DMS79 treated with DMSO at 0.1 percent for 48 hours (cell line): ENCODE results near the gene ROBO4.

ENCODE experiments used
- DNase-seq: peaks from one replicate; lab custom pipeline; 2025; lab: John Stamatoyannopoulos, UW

ROBO4 gene

DNA sequence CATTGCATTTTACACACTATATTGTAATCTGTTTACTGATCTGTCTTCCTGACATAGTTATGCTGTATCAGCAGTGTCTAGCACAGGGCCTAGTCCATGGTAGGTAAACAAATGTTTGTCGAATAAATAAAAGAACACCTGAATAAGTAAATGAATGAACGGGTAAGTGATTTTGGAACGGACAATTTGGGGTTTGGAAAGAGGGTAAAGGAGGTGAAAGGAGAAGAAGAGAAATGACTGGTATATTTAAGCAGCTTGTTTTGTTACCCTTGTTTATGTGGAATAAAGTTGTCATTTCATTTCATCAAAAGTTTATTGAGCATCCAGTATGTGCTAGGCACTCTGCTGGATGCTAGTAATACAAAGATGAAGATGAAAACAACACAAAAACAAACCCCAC, 21.3 kb upstream of the ROBO4 start, which contains the start of gene HEPN1:
Gene HEPN1 (plus strand): TSS at position 301 of the 400 bp plus-strand sequence.
- DNase-seq: no peak

DNA sequence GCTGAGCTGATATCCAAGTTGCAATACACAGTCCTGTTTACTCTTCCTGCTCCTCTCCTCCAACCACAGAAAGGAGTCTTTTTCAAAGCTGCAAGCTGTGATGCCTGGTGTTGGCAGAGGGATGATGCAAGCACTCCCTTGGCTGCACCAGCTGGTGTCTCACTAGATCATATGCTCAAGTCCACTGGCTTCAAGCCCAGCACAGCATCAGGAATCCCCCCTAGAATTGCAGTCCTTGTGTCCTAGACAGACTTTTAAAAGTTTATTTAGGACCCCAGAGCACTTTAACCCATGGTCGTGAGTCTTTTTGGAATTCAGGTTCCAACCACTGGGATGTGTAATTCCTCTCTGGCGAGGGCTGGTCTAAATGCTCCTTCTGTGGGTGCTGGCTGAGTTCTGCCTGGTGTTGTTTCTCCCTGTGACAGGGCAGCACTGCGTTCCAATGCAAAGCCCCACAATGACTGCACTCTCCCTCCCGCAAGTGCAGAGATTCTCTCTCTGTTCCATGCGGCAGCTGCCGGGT, 19.5 kb upstream of the ROBO4 start:
- no peak for DNase-seq

GRCh38 chr11:124916370-124916710, 18.7 kb upstream of the ROBO4 start:
- no peak for DNase-seq

DNA sequence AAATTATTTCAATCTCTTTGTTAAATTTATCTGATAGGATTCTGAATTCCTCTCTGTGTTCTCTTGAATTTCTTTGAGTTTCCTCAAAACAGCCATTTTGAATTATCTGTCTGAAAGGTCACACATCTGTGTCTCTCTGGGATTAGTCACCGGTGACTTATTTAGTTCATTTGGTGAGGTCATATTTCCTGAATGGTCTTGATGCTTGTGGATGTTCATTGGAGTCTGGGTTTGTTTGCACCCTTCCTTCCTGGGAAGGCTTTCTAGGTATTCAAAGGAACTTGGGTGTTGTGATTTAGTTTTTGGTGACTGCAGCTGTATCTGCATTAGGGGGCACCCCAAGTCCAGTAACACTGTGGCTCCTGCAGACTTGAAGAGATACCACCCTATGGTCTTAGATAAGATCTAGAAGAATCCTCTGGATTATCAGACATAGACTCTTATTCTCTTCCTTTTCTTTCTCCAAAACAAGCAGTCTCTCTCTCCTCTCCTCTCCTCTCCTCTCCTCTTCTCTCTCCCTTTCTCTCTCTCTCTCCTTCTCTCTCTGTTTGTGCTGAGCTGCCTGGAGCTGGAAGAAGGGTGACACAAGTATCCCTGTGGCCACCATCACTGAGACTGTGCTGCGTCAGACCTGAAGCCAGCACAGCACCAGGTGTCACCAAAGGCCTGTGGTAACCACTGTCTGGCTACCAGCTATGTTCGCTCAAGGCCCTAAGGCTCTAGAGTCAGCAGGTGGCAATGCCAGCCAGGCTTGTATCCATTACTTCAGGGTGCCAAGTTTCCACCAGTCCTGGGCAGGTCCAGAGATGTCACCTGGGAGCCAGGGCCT, 18.1 kb upstream of the ROBO4 start:
- no peak for DNase-seq

GRCh38 chr11:124902616-124903015, 5.0 kb upstream of the ROBO4 start:
- DNase-seq: no peak

DNA sequence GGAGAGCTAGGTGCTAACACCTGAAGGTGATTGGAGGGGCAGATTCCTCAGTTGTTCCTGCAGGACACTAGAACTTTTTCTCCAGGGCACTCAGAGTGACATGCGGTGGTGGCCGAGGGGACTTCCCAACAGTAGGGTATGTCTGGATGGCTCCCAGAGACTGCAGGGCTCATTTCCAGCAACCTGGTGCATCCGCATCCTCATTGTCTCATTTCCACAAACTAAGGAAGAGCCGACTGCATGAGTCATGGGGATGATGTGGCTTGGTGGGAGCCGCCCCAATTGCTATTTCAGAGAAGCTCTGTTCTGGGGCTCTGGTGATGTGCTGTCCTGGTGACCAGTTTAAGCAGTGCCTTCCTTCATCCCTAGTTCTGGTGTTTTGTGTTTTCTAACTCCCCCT, 2.8 kb upstream of the ROBO4 start:
- no peak for DNase-seq

DNA sequence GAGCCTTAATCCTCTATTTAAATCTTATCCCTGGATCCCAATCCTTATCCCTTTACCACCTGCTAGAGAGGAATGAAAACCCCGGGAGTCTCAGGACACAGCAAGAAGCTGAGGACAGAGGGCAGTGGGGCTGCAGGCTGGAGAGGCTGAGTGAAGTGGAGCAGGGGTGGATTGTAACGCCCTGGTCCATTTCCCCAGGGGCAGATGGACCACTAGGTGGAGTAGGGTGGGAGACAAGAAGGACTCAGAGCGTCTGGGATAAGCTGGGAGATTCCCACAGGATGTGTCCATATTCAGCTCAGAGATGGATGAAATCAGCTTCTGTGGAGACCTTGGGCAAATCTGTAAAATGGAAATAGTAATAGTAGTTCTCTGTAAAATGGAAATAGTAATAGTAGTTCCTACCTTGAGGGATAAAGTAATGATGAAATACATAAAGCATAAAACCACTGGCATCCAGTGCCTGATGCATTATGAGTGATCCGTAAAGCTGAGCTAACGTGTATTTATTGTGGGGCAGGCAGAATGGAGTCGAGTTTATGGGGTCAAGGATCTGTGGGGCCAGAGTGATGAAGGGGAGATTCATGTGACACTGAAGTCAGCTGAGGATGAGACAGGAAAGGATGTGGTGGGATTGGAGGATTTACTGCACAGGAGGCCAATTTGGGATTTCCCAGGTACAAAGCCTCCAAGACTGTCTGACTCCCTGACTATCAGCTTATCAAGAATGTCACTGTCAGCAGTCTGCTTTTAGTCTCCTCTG, 1.9 kb upstream of the ROBO4 start:
- DNase-seq: no peak

- no peak for DNase-seq
Observed at GRCh38 chr11:124898711-124899110, 1.0 kb upstream of the ROBO4 start.

DNA sequence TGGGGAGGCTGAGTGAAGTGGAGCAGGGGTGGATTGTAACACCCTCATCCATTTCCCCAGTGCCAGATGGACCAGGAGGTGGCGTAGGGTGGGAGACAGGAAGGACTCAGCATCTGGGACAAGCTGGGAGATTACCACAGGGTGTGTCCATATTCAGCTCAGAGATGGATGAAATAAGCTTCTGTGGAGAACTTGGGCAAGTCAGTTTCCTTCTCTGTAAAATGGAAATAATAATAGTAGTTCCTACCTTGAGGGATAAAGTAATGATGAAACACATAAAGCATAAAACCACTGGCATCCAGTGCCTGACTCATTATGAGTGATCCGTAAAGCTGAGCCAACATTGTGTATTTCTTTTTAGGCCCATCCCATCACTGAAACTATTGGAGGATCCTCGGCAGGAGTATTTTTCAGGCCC, 607 bp upstream of the ROBO4 start:
- DNase-seq: no peak

DNA sequence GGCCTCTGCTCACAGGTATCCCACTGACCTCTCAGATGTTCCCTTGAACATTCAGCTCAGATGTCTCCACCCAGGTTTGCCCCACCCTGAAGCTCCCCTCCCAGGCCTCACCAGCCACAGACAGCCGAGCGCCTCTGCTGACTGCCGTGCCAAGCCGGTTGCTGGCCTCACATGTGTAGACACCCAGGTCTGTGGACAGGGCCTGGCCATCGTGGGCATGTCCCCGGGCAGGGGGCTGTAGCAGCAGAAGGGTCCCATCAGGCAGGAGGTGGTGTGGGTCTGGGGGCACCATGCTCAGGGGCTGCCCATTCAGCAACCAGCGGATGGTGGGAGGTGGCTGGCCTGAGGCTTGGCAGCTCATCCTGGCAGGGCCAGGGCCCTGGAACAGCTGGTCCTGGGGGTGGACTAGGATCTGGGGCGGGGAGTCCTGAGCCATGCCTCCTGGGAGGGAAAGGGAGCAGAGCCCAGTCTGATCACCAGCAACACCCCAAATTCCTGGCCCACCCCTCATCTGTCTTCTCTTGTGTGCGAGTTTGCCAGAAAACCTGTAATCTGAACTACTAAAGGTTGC, 759 bp downstream of the ROBO4 start:
- DNase-seq: no peak

DNA sequence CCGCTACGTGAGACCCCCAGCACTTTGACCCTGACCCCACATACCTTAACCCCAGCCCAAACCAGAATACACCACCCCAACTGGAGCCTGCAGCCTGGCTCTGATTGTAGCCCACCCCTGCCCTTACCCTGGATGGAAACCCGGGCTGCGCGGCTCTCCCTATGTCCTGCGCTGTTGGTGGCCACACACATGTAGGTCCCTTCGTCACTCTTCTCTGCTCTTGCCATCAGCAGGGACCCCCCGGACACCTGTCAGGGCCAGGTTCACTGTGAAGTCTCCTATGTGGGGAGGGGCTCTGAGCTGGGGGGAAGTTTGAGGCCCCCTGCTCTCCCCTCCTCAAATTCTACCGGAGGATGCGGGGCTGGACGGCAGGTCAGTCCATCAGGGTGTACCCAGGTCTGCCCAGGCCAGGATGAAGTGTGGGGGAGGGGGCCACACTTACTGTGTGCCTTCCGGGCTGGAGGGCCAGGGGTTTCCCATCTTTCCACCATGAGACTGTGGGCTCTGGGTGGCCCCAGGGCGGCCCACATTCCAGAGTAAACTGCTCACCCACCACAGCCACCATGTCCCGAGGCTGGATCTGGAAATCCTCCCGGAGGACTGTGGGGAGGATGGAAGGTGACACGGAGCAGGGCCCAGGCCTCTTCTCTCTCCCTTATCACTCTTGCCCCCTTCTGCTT, 1.5 kb downstream of the ROBO4 start:
- DNase-seq: no peak

DNA sequence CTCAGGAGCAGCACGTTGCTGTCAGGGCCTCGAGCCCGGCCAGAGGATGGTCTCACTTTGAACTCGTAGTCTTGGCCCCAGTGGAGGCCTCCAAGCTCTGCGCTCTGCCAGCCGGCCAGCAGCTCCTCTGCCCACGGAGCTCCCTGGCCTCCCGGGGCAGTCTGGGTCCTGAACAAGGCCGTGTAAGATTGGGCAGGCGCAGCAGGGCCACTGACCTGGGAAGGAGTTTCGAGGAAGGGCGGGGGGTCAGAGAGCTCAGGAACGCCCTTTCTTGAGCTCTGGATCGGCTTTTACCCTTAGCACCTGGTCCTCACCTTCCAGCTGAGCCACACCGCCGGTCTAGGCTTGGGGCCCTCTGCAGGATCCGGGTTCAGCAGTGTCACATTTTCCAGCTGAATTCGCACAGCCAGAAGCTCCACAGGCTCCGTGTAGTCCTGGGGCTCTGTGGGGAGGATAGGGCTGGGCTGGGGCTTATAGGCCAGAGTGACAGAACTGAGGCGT, 2.1 kb downstream of the ROBO4 start:
- DNase-seq: no peak

GRCh38 chr11:124894606-124895430, 2.8 kb downstream of the ROBO4 start:
- DNase-seq: no peak

DNA sequence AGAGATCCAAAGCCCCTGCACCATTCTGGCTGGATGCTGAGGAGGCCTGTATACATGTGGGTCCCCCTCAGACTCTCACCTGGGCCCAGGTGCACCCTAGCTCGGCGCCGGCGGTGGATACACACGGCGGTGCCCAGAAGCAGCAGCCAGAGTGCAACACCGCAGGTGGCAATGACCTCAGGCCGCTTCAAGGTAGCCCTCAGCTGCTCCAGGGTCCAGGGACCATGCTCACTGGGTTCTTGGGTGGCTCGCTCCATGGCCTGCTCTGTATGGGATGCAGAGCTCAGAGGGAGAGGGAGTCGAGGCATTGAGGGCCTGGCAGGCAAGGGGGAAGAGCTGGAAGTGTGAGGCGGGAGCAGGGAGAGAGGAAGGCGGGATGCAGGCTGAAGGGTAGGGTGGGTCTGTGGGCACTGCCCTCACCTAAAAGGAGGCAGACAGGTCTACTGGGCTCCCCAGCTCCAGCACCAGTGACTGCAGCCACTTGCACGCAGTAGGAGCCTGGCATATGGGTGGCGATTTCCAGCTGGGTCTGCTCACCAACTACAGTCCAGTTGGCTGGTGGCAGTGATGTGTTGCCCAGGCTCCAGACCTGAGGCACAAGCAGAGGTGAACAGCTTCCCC, 3.8 kb downstream of the ROBO4 start:
- no peak for DNase-seq

DNA sequence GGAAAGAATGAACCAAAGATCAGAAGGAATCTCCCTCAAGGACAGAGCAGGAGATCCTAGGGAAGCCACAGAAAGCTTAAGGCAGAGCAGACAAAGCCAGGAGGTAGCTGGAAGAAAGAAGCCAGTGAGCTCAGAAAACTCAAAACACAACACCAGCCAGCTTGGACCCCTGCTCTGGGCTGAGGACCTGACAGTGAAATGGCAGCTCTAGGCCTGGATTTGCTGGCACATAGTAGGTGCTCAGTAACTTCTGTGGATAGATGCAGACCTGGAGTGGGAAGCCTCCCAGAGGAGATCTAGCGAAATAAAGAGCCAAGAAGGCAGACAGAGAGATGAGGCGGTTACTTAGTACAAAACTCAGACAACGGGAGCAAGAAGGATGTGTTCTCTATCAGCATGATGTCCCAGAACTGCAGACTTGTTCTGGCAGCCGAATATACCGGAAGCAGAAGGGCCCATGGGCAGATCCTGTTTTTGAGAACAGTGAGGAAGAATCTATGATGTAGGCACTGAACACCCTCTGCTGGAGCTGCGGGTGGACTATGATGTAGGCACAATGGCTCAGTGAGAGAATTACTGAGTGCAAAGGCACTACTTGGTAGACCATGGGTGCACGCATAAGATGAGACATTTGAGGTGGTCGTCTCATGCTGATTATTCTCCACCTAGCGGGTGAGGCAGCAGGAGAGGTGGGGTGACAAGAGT, 4.8 kb downstream of the ROBO4 start:
- no peak for DNase-seq

DNA sequence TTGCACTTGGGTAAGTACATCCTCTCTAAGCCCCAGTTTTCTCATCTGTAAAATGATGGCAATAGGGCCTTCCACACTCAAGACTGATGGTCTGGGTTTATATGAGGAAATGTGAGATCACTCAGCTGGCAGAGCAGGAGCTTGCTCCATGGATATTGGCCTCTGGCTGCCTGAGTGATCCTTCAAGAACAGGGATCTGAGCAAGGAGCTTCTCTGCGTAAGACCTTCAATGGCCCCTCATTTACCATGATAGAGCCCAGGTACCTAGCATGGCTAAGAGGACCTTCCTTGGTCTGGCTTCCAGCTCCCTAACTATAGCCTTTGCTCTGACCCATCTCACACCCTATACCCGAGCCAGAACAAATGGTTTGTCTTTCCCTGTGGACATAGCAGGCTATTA, 5.5 kb downstream of the ROBO4 start:
- DNase-seq: no peak

DNA sequence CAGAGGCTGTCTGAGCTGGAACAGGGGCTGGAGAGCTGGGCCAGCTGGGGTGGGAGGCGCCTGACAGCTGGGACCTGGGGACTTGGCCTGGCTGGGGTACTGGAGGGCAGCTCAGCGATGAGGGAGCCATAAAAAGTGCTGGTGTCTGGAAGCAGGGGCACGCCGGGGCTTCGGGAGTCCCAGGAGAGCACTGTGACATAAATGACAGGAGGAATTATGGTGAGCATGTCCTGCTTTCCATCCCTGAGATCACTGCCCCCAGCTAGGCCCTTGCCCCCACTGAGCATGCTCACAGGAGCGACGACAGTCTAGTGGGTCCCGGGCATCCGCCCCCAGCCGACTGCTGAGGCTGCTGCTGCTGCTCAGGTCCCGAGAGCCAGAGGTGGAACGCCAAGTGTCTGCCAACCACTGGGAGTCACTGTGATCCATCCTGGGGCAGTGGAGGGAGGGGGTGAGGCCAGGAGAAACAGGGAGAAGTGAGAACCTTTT, 6.2 kb downstream of the ROBO4 start:
- no peak for DNase-seq

DNA sequence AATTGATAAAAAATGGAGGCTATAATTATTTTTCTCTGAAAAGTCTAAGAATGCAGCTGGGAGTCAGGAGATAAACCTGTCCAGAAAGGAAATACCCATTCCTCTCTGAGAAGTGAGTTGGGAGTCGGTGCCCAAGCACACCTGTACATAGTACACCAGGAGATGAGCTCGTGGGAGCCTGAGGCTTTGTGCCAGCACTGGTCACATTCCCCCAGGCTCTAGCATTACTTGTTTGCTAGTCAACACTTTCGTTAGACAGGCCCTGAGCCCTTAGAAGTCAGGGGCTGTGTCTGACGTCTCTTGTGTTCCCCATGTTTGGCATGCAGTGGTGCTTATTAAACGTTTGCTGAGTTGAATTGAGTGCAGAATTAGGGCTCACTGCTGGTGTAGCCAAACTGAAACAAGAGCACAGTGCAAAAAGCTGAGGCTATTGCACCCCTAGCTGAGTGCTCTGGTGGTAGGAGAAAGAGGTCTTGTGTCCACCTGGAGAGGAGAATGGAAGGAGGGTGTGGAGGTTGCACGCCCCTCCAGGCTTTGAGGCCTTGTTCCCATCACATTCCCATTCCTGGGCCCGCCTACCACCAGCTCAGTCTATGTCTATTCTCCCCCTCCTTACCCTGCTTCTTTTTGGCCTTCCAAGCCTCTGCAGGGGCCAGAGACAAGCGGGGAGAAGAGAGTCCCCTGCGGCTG, 6.8 kb downstream of the ROBO4 start:
- DNase-seq: no peak

DNA sequence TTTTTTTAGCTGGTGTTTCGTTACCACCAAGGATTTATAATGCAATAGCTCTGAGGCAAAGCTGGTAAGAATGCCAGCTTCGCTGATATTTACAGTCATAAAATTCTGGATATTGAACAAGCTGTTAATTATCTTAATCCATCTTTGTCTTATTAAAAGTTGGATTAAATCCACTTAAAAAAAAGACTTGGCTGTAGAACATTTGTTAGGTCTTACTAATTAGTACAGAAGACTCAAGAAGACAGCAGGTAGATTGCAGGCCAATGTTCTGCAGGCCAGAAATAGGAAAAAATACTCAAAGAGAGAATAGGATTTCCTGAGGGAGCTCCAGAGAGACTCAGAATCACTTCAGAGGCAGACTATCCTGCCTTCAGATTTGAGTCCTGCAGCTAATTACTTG, 7.5 kb downstream of the ROBO4 start:
- DNase-seq: no peak
